ENCODE results near the gene HOXC9. TPM values are rescaled to one million over a fixed set of nuclear protein-coding genes. Genes with fewer than 3 reads are reported as not detected.

Gene HOXC9
- total and polyA plus RNA-seq, 2 of the 4 experiments (the other 2 are of a cell fraction) = 0.26 TPM; not detected in 1

GRCh38 chr12:53970451-53970850 lies 29.5 kb upstream of the HOXC9 start:
- Histone ChIP-seq H3K9ac (ENCODE audit: low read depth, low read length) (no peak overlapping the region), H3K4me1 (ENCODE audit: control insufficient read depth, insufficient read depth, low read length) (peaks cover 2% of the 10 kb centered on the region; the same call in 1 of the 2 replicates), H3K4ac (ENCODE audit: low read depth, low read length) (no peak overlapping the region), H3K9me3 (ENCODE audit: control insufficient read depth, insufficient read depth, low read length) (peaks cover 12% of the 10 kb centered on the region), H3K56ac (ENCODE audit: extremely low read depth, insufficient read depth, low read length) (no peak overlapping the region), H2BK15ac (ENCODE audit: low read depth, low read length) (no peak overlapping the region), H4K91ac (ENCODE audit: insufficient read depth, low read depth, low read length) (no peak overlapping the region), H2AK5ac (ENCODE audit: low read depth, low read length) (no peak overlapping the region), H3K36me3 (ENCODE audit: control insufficient read depth, insufficient read depth, low read length) (no peaks in the 10 kb centered on the region), H3K79me1 (ENCODE audit: low read depth in 1 of 2, low read length in 2 of 2) (no peaks in the 10 kb centered on the region), H2BK20ac (ENCODE audit: low read depth, low read length) (no peak overlapping the region), H3K14ac (replicated peaks; ENCODE audit: low read depth, low read length) (no peak overlapping the region), H2AK9ac (replicated peaks; ENCODE audit: low read depth, low read length, poor library complexity) (no peak overlapping the region), H3K18ac (ENCODE audit: low read depth, low read length) (no peak overlapping the region), H2AFZ (replicated peaks; ENCODE audit: low read length, poor library complexity) (no peak overlapping the region), H4K5ac (ENCODE audit: low read depth, low read length) (no peak overlapping the region), H3K4me2 (ENCODE audit: low read depth, low read length) (no peak overlapping the region), H3K27me3 (ENCODE audit: control insufficient read depth, insufficient read depth, low read length) (peaks cover 99% of the 10 kb centered on the region), H3K9me1 (ENCODE audit: insufficient read depth, low read length) (no peaks in the 10 kb centered on the region), H4K8ac (ENCODE audit: low read depth in 2 of 2, low read length in 2 of 2) (no peak overlapping the region), H4K20me1 (ENCODE audit: insufficient read depth, low read length) (no peaks in the 10 kb centered on the region), H3K27ac (ENCODE audit: insufficient read depth, low read length) (no peak overlapping the region), H3K23ac (ENCODE audit: low read depth, low read length) (no peak overlapping the region), H3K4me3 (ENCODE audit: insufficient read depth, low read depth, low read length) (no peak overlapping the region), H2BK120ac (ENCODE audit: low read depth, low read length) (no peak overlapping the region), H2BK5ac (ENCODE audit: low read depth, low read length, poor library complexity, severe bottlenecking) (no peak overlapping the region)
- ChIA-PET POLR2A (ENCODE audit: unreplicated experiment) (no interaction called here), CTCF (no interaction called here)
- ATAC-seq (ENCODE audit: low read depth) (no peak), DNase-seq (no peak)
- intact Hi-C loops (cut with micrococcal nuclease) (no loop called here), dilution Hi-C loops (cut with HindIII; ENCODE audit: low sequenced_read_pairs, unreplicated experiment) (no loop called here), in situ Hi-C loops (cut with MboI; ENCODE audit: low sequenced_read_pairs) (no loop called here)
- WGBS, 2 experiments (ENCODE audit: extremely low coverage in 2 of 2, insufficient read length in 1 of 2) = no CpG with 5 or more reads among the region's 4 CpGs
- no TSS peak for BruUV-seq (replicated peaks)
- no peak for TF ChIP-seq FOS (IDR thresholded peaks at IDR 0.05; ENCODE audit: low read depth, low read length)
- TF ChIP-seq SMC3 (IDR thresholded peaks at IDR 0.05; ENCODE audit: low read depth, low read length) = no peak
- no peak for TF ChIP-seq RAD21 (IDR thresholded peaks at IDR 0.05; ENCODE audit: low read length)
- TF ChIP-seq NFE2L2 (IDR thresholded peaks at IDR 0.05; ENCODE audit: low read depth, low read length) = no peak
- no peak for TF ChIP-seq RCOR1 (IDR thresholded peaks at IDR 0.05; ENCODE audit: insufficient replicate concordance, low read length)
- no peak for TF ChIP-seq RFX5 (IDR thresholded peaks at IDR 0.05; ENCODE audit: low read depth, low read length)
- TF ChIP-seq USF2 (IDR thresholded peaks at IDR 0.05; ENCODE audit: low read depth, low read length) = no peak
- no peak for TF ChIP-seq POLR2A (IDR thresholded peaks at IDR 0.05; ENCODE audit: low read depth, low read length)
- no peak for TF ChIP-seq MAZ (IDR thresholded peaks at IDR 0.05; ENCODE audit: borderline replicate concordance, low read depth, low read length)
- no peak for TF ChIP-seq BHLHE40 (IDR thresholded peaks at IDR 0.05; ENCODE audit: low read depth, low read length)
- no peak for TF ChIP-seq ELK1 (IDR thresholded peaks at IDR 0.05; ENCODE audit: borderline replicate concordance, low read depth, low read length)
- no peak for TF ChIP-seq MAFK (IDR thresholded peaks at IDR 0.05; ENCODE audit: low read depth, low read length)
- TF ChIP-seq MXI1 (IDR thresholded peaks at IDR 0.05; ENCODE audit: borderline replicate concordance, low read depth, low read length) = no peak
- no peak for TF ChIP-seq CTCF (conservative IDR thresholded peaks at IDR 0.05; ENCODE audit: low read depth, low read length)
- no peak for TF ChIP-seq CHD1 (IDR thresholded peaks at IDR 0.05; ENCODE audit: low read depth, low read length)
- no peak for TF ChIP-seq CEBPB (IDR thresholded peaks at IDR 0.05; ENCODE audit: low read depth, low read length)
